SK-N-SH treated with all-trans-retinoic acid at 6 μM for 48 hours (cell line): Measurements from ENCODE around the gene SMARCD2.

Experiments used
- ATAC-seq: fragments of 200-7000 bp; cut with Tn5 transposase; 3 replicates; pipeline ENCODE4 v1.9.1; 2020; ENCODE audit warnings: mild to moderate bottlenecking, moderate library complexity
- ARNTL ChIP-seq: fragments of 450-650 bp; formaldehyde crosslinking; IDR thresholded peaks from 2 replicates; pipeline ENCODE4 v1.5.0; 2020; ENCODE audit warnings: low read depth, mild to moderate bottlenecking, moderate library complexity, borderline replicate concordance
- BACH2 ChIP-seq: fragments of 250-450 bp; sonication (Bioruptor Pico); IDR thresholded peaks from 2 replicates; pipeline ENCODE4 v1.9.0; 2021; ENCODE audit warnings: mild to moderate bottlenecking, borderline replicate concordance
- CREB5 ChIP-seq: fragments of 250-450 bp; sonication (Bioruptor Pico); IDR thresholded peaks from 2 replicates; pipeline ENCODE4 v1.5.1; 2020; ENCODE audit warnings: low read depth, mild to moderate bottlenecking, moderate library complexity
- CSDC2 ChIP-seq: fragments of 250-450 bp; sonication (Bioruptor Pico); IDR thresholded peaks from 2 replicates; pipeline ENCODE4 v1.5.0; 2020; ENCODE audit warnings: mild to moderate bottlenecking, moderate library complexity
- ESRRG ChIP-seq: fragments of 250-450 bp; sonication (Bioruptor Pico); IDR thresholded peaks from 2 replicates; pipeline ENCODE4 v1.6.1; 2021; ENCODE audit warnings: mild to moderate bottlenecking
- GLIS3 ChIP-seq: fragments of 250-450 bp; sonication (Bioruptor Pico); IDR thresholded peaks from 2 replicates; pipeline ENCODE4 v1.5.0; 2020; ENCODE audit warnings: mild to moderate bottlenecking, moderate library complexity
- ISL1 ChIP-seq: fragments of 250-450 bp; sonication (Bioruptor Pico); IDR thresholded peaks from 2 replicates; pipeline ENCODE4 v2.1.2; 2022; ENCODE audit warnings: mild to moderate bottlenecking, moderate library complexity
- OSR1 ChIP-seq: fragments of 250-450 bp; sonication (Bioruptor Pico); IDR thresholded peaks from 2 replicates; pipeline ENCODE4 v1.8.0; 2022; ENCODE audit warnings: moderate library complexity, mild to moderate bottlenecking, inconsistent platforms
- PPARA ChIP-seq: fragments of 250-450 bp; sonication (Bioruptor Pico); IDR thresholded peaks from 2 replicates; pipeline ENCODE4 v1.5.0; 2020; ENCODE audit warnings: mild to moderate bottlenecking, borderline replicate concordance
- RARB ChIP-seq: fragments of 250-450 bp; sonication (Bioruptor Pico); IDR thresholded peaks from 2 replicates; pipeline ENCODE4 v1.8.0; 2021; ENCODE audit warnings: mild to moderate bottlenecking, moderate library complexity
- SNAI2 ChIP-seq: fragments of 250-450 bp; sonication (Bioruptor Pico); IDR thresholded peaks from 2 replicates; pipeline ENCODE4 v1.5.0; 2020; ENCODE audit warnings: mild to moderate bottlenecking, moderate library complexity
- TCF4 ChIP-seq: fragments of 250-450 bp; sonication (Bioruptor Pico); IDR thresholded peaks from 2 replicates; pipeline ENCODE4 v1.8.0; 2021; ENCODE audit warnings: mild to moderate bottlenecking, moderate library complexity, borderline replicate concordance
- TOX ChIP-seq: fragments of 250-450 bp; sonication (Bioruptor Pico); IDR thresholded peaks from 2 replicates; pipeline ENCODE4 v1.8.0; 2021; ENCODE audit warnings: mild to moderate bottlenecking, moderate library complexity, borderline replicate concordance
- ZC3H10 ChIP-seq: fragments of 250-450 bp; sonication (Bioruptor Pico); IDR thresholded peaks from 2 replicates; pipeline ENCODE4 v1.5.1; 2021; ENCODE audit warnings: mild to moderate bottlenecking, moderate library complexity
- ZFP30 ChIP-seq: fragments of 450-650 bp; formaldehyde crosslinking; IDR thresholded peaks from 2 replicates; pipeline ENCODE4 v1.5.0; 2022; ENCODE audit warnings: mild to moderate bottlenecking, moderate library complexity
- ZNF565 ChIP-seq: fragments of 450-650 bp; formaldehyde crosslinking; conservative IDR thresholded peaks from 2 replicates; pipeline ENCODE4 v1.5.0; 2020; ENCODE audit warnings: low read depth, mild to moderate bottlenecking, moderate library complexity
- ZNF8 ChIP-seq: fragments of 450-650 bp; formaldehyde crosslinking; IDR thresholded peaks from 2 replicates; pipeline ENCODE4 v1.5.0; 2020; ENCODE audit warnings: mild to moderate bottlenecking, moderate library complexity
- TF ChIP-seq, protein P1 (sequence below): fragments of 250-450 bp; sonication (Bioruptor Pico); IDR thresholded peaks from 2 replicates; pipeline ENCODE4 v1.8.0; 2021; ENCODE audit warnings: low read depth, mild to moderate bottlenecking, moderate library complexity, borderline replicate concordance
- TF ChIP-seq, protein P2 (sequence below): fragments of 250-450 bp; sonication (Bioruptor Pico); IDR thresholded peaks from 2 replicates; pipeline ENCODE4 v1.5.0; 2020; ENCODE audit warnings: mild to moderate bottlenecking, moderate library complexity

SMARCD2 gene

GRCh38 chr17:63786117-63786516, 56.4 kb downstream of the SMARCD2 start:
- TF ChIP-seq, protein P1, sequence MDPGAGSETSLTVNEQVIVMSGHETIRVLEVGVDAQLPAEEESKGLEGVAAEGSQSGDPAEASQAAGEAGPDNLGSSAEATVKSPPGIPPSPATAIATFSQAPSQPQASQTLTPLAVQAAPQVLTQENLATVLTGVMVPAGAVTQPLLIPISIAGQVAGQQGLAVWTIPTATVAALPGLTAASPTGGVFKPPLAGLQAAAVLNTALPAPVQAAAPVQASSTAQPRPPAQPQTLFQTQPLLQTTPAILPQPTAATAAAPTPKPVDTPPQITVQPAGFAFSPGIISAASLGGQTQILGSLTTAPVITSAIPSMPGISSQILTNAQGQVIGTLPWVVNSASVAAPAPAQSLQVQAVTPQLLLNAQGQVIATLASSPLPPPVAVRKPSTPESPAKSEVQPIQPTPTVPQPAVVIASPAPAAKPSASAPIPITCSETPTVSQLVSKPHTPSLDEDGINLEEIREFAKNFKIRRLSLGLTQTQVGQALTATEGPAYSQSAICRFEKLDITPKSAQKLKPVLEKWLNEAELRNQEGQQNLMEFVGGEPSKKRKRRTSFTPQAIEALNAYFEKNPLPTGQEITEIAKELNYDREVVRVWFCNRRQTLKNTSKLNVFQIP, result no peak
- TF ChIP-seq TOX (CRISPR knock-in tag) (no peak), ZFP30 (CRISPR knock-in tag) (no peak), ZNF565 (CRISPR knock-in tag) (no peak)
- TF ChIP-seq, protein P2, sequence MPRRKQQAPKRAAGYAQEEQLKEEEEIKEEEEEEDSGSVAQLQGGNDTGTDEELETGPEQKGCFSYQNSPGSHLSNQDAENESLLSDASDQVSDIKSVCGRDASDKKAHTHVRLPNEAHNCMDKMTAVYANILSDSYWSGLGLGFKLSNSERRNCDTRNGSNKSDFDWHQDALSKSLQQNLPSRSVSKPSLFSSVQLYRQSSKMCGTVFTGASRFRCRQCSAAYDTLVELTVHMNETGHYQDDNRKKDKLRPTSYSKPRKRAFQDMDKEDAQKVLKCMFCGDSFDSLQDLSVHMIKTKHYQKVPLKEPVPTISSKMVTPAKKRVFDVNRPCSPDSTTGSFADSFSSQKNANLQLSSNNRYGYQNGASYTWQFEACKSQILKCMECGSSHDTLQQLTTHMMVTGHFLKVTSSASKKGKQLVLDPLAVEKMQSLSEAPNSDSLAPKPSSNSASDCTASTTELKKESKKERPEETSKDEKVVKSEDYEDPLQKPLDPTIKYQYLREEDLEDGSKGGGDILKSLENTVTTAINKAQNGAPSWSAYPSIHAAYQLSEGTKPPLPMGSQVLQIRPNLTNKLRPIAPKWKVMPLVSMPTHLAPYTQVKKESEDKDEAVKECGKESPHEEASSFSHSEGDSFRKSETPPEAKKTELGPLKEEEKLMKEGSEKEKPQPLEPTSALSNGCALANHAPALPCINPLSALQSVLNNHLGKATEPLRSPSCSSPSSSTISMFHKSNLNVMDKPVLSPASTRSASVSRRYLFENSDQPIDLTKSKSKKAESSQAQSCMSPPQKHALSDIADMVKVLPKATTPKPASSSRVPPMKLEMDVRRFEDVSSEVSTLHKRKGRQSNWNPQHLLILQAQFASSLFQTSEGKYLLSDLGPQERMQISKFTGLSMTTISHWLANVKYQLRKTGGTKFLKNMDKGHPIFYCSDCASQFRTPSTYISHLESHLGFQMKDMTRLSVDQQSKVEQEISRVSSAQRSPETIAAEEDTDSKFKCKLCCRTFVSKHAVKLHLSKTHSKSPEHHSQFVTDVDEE (CRISPR knock-in tag), result no peak
- TF ChIP-seq, all 23 proteins: peak for 0
- no peak for ATAC-seq

GRCh38 chr17:63785556-63785955, 56.9 kb downstream of the SMARCD2 start:
- TF ChIP-seq ZC3H10 (no peak), TCF4 (CRISPR knock-in tag) (no peak), CSDC2 (CRISPR knock-in tag) (no peak), TOX (CRISPR knock-in tag) (no peak), ESRRG (CRISPR knock-in tag) (no peak), OSR1 (CRISPR knock-in tag) (no peak), ARNTL (no peak), ZNF8 (CRISPR knock-in tag) (no peak), ISL1 (CRISPR knock-in tag) (no peak), GLIS3 (CRISPR knock-in tag) (no peak), CREB5 (CRISPR knock-in tag) (no peak), BACH2 (CRISPR knock-in tag) (no peak), PPARA (CRISPR knock-in tag) (no peak), RARB (CRISPR knock-in tag) (no peak)
- TF ChIP-seq, protein P2 (CRISPR knock-in tag), result no peak
- ATAC-seq, result peak; percentile 84

DNA sequence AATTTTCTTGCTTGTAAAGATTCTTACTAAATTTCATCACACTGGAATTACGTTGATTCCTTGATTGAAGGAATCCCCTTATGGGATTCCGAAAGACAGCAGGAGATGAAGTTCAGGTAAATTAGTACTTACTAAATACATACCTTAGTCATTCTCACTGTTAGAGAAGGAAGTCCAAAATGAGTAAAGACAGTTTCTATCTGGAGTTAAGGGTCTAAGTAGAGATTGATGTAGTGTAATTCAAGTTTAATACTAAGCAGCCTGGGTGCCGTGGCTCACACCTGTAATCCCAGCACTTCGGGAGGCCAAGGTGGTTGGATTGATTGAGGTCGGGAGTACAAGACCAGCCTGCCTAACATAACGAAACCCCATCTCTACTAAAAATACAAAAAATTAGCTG, 59.0 kb downstream of the SMARCD2 start:
- no peak for ATAC-seq
- TF ChIP-seq ISL1 (CRISPR knock-in tag), result no peak
- TF ChIP-seq RARB (CRISPR knock-in tag), result no peak
- no peak for TF ChIP-seq ZNF565 (CRISPR knock-in tag)
- TF ChIP-seq, protein P2 (CRISPR knock-in tag), result no peak
- no peak for TF ChIP-seq ZNF8 (CRISPR knock-in tag)
- no peak for TF ChIP-seq TOX (CRISPR knock-in tag)
- no peak for TF ChIP-seq SNAI2 (CRISPR knock-in tag)
- TF ChIP-seq CREB5 (CRISPR knock-in tag), result no peak
- no peak for TF ChIP-seq ZFP30 (CRISPR knock-in tag)
- TF ChIP-seq ZC3H10, result no peak
- TF ChIP-seq TCF4 (CRISPR knock-in tag), result no peak
- no peak for TF ChIP-seq ESRRG (CRISPR knock-in tag)
- no peak for TF ChIP-seq ARNTL
- TF ChIP-seq, protein P1, result no peak
- no peak for TF ChIP-seq BACH2 (CRISPR knock-in tag)
- no peak for TF ChIP-seq PPARA (CRISPR knock-in tag)
- TF ChIP-seq GLIS3 (CRISPR knock-in tag), result no peak
